GM18867 (cell line): ENCODE data around the gene DHFR.
A peak's percentile ranks its signal among the peaks of the same experiment; 100 is the strongest.

ENCODE experiments used
- ATAC-seq: cut with Tn5 transposase; IDR thresholded peaks from one replicate; pipeline ENCODE4 v1.9.1; 2021; ENCODE audit warnings: mild to moderate bottlenecking, moderate library complexity; ENCODE audit not compliant: unreplicated experiment

DHFR gene

DNA sequence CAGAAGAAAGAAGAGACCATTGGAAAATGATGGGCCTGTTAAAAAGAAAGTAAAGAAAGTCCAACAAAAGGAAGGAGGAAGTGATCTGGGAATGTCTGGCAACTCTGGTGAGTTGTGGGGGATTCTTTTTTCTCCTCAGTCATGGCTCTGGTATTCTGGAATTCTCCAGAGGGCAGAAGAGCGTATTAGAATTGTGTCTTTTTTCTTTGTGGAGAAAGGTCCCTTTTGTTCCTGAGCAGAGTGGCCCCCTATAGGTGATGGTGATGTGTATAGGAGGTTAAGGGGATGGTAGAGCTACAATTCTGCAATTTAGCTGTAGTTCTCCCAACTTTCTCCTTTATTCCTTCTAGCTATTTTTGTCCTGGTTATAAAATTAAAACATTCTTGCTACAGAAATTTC is 1.6 kb upstream of the DHFR start:
- no peak for ATAC-seq

DNA sequence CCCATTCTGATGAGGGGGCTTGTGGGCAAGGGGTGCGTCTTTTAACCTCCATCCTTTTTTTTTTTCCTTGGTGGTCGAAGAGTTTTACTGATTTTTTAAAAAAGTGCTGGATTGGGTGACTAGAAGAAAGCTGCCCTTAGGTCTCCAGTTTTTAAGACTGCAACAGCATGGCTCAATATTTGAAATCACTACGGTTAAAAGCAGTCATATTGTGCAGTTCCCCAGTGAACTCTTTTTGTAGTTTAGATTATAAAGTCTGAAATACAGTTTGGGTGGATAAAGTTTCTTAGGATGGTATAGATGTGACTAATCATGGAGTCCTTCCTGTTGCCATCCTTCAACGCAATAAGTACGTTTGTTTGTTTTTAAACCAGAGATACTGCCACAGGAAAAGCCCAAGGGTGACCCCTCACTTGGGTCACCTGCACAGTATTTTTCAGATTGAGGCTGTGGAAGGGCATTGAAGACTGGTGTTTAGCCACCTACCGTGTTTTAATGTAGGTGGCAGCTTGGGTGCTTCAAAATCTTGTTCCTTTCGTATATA is 520 bp upstream of the DHFR start:
- no peak for ATAC-seq

DNA sequence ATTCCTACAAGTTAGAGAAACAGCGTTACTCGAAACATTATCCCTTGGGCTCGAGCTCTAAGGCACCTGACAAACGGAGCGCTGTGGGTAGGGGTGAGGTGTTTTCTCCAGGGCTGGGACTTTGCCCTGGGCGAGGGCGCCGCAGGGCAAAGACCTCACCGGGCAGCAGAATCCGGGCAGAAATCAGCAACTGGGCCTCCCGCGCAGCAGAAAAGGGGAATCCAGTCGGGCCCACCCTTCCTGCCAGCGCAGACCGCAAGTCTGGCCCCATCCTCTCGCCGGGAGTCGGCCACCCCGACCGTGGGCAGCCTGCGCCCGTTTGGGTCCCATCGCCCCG is 761 bp downstream of the DHFR start:
- ATAC-seq, result no peak

DNA sequence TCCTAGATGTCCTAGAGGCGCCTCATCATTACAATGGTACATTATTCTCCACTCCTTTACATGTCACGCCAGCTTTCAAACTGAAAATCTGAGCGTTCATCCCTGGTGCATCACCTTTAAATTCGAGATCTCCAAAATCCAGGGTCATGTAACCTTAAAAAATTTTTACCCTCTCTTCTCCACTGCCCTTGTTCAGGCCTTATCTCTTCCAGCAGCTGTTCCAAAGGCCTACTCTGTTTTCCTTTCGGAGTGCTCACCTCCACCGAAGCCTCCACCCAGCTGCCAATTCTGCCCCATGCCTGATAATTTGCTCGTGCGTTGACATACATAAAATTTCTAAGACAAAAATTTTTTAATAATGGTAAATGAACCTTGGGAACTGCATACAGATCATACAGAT is 1.3 kb downstream of the DHFR start:
- ATAC-seq, result no peak

DNA sequence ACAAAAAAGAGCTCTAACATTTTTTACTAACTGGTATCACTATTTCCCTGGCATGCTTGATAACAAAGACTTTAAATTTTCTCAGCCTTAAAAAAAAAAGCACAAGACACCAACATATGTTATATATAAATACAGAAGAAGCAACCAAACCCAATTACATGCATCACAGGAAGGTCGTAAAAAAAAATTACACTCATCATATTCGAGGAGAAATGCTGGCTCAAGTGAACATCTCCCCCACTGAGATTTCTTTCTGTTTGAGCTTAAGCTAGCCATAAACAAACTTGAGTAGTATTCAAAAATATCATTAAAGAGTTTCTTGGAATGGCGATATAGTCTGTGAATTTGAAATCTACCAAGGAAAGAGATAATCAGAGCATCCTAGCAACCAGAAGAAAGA is 7.9 kb downstream of the DHFR start:
- no peak for ATAC-seq

DNA sequence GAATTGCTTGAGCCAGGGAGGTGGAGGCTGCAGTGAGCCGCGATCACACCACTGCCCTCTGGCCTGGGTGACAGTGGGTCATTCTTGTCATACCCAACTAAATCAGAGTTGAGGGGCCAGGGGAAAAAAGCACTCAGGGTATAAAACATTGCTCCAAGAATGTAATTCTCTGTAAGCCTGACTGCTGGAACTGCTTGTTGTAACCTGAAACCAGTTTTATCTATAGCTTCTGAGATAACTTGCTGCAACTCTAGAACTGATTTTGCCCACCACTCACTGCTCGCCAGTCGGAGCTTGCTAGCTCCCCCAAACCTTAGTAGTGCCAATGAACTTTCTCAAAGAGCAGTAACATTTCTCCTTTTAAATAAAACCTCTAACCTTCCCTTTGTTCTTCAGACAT is 9.9 kb downstream of the DHFR start:
- ATAC-seq, result no peak

DNA sequence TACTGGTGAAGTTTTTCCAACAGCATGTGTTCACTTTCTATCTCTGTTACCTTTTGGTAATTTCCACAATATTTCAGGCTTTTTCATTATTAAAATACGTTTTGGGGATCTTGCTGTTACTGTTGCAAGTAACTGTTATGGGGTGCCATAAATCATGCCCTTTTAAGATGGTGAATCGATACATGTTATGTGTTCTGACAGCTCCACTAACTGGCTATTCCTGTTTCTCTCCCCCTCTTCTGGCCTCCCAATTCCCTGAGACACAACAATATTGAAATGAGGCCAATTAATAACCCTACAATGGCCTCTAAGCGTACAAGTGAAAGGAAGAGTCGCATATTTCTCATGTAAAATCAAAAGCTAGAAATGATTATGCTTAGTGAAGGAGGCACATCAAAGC is 13.4 kb downstream of the DHFR start:
- ATAC-seq, result no peak

DNA sequence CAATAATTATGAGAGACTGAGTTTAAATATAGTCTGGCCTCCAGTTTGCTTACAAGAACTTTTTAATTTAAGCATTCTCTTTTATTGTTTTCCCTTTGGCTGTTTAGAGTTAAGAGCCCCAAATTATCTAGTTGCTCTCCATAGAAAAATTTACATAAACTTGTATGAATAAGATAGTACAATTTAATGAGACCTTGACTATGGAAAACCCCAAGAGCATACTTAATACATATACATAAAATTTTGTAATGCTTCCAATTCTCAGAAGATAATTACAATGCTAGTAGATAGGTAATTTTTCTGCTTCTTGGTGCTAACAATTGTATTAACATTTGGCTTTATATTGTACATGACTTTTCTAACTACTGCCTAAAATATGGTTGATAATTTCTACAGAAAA is 20.6 kb downstream of the DHFR start:
- ATAC-seq, result no peak

DNA sequence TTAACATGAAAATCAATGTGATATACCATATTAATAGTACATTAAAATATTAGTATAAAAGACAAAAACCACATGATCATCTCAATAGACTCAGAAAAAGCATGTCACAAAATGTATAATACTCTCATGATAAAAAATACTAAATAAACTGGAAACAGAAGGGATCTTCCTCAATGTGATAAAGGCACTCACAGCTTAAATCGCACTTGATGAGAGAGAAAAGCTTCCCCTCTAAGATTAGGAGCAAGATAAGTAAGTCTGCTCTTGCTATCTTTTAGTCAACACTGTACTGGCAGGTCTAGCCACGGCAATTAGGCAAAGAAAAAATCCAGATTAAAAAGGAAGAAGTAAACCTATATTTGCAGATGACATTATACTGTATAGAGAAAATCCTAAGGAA is 22.1 kb downstream of the DHFR start:
- no peak for ATAC-seq

DNA sequence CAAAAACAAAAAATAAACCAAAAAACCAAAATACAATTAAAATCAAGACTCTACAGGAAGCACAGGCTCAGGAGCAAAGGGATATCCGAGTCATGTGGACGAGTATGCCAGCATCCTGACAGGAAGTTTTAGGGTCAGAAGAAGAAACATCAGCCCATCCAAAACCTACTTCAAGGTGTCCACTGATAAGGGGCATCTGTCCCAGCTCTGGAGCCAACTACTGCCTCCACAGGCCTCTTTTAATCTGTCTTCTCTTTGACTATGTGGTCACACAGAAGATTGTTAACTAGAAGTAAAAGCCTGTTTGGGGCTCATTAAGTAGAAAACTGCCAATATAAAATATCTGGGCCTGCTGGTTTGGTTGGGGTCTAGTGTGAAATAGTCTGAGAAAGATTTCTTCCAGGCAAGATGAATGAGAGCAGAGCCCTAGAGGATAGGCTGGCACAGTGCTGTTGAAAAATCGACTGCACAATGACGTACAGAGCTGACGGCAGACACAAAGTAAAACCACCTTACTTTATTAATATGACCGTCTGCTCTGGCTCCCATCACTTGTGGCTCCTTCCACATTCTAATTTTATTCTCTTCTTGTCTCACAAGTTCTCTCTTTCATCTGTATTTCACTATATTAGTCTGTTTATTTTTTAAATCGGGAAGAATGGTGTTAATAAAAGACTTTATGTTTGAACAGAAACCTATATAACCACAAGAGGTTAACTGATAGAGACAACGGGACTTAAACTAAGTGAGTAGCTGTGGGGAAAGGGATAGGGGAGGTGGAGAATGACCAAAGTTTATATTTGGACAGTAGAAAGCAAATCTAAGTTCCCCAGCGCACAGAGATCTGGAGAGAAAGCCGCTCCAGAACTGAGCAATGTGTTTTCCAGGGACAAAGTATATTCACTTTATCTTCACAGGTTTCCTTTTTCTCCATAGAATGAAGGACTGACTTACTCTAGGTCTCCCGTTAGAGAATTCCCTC is 23.2 kb downstream of the DHFR start:
- no peak for ATAC-seq

DNA sequence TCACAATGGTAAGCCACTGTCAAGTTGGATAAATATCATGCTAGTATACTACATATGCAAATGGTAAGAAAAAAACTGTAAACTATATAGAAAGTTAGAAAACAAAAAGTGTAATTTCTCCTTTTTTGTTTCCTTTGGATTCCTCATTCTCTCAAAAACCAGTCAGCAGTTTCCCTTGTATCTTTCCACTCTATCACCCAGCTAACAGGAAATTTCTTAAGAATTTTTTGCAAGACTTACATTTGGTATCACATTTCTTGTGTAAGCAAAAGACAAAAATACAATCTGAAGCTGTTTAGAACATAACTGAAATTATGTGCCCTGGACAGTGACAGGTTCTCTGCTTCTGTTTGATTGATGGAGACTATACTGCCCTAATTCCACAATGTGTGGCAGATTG is 25.5 kb downstream of the DHFR start:
- ATAC-seq, result no peak

DNA sequence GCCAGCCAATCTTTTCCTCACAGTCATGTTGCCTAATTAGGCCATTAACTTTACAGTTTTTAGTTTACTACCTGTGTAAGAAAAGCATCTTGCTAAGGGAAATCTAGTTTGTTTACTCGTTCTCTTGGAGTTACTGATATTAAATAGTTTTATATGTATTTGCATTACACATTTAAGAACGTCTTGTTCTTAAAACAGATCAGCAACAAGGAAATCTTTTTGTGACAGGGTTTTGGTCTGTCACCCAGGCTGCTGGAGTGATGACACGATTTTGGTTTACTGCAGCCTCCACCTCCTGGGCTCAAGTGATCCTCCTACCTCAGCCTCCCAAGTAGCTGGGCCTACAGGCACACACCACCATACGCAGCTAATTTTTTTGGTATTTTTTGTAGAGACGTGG is 29.6 kb downstream of the DHFR start:
- no peak for ATAC-seq

DNA sequence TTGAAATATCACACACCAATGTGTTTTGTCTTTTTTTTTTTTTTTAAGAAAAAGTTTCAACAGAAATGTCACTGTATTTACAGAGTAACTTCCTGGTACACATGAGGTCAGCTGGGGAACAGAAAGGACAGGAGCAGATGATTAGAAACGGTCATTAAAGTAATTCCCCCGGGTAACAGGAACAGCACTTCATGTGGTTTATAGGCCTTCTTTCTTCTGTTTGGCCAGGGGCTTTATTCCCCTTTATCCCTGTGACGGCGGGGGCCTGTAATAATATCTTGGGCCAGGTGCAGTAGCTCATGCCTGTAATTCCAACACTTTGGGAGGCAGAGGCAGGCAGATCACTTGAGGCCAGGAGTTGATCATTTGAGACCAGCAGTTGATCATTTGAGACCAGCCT is 30.8 kb downstream of the DHFR start:
- no peak for ATAC-seq

DNA sequence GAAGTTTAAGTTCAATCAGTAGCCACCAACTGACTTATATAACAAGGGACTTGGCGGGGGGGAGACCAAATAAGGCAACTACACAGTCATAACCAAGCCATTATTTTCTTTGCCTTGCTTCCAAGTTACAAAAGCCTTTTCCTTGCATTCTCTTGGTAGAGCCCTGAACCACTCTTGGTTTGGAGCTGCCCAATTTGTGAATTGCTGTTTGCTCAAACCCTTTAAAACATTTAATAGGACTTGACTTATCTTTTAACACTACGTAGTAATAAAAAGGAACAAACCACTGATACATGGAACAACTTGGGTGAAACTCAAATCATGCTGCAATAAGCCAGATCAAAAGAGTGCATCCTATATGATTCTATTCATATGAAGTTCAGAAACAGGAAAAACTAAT is 32.0 kb downstream of the DHFR start:
- no peak for ATAC-seq

DNA sequence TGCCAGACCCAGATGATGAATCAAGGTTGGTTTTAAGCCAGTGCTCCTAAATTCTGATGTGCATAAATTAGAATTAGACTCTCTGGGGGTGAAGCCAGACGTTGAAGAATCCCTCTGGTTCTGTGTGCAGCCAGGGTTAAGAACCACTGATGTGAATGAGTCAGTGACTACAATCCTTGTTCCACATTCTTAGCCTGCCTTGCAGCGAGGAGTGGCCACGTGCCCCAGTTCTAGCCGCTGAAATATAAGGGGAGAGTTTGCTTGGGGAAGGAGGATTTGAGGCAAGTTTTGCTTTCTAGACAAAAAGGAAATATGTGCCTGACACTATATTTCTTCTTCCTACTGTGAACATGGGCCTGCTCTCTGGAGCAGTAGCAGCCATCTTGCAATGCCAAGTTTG is 34.6 kb downstream of the DHFR start:
- no peak for ATAC-seq

DNA sequence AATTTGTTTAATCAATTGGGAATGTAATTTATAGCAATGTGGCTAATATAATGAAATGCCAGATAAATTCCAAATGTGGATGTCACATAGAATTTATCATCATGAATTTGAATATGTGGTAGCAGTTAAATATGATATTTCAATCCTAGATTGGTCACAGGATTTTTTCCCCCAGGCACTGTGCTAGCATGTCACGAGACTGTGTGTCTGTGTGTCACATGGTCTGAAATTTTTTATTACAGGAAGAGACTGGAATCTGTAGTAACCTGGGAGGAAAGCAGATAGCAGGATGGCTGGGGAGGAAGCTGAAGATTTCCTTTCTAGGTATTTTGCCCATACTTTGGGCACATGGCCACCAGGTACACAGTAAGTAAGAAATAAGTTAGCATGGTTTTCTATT is 35.7 kb downstream of the DHFR start:
- no peak for ATAC-seq

DNA sequence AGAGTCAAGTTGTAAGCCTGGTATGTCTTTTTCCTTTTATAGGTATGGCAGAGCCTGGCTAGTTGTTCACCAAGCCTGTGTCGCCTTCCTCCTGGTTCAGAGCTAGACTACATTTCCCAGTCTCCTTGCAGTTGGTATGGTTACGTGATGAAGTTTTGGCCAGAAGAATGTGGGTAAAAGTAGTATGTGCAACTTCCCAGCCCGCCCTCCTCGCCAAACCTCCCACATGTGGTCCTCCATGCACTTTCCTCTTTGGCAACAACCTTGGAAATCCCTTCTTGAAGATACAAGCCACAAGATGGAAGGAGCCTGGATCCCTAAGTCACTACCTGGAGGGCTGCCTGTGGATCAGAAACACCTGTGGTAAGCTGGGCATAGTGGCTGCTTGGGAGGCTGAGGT is 36.3 kb downstream of the DHFR start:
- no peak for ATAC-seq

DNA sequence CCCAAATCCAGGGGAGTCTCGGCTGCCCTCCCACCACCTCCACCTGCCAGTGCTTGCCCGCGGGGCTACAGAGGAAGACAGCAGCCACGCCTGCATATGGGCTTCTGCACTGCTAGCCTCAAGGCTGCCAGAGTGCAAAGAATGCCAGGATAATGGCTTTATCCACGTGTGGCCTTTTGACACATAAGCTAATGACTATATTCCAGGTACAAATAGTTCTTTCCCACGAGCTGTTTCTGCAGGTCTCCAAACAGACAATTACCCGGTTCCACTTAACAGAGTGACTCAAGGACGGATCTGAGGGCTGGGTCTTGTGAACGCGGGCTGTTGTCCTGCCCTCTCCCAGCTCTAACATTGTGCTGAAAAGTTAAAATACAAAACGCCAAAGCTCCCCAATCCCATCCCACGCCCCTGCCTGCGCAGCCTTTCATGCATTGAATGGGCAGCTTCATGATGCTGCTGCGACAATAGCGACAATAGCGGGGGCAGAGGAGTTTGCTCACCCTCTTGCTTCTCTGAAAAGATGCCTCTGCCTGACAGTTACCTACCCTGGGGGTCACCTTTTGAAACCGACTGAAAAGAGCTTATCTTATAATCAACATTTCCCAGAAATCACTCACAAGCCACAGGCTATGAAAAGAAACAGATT is 39.4 kb downstream of the DHFR start:
- ATAC-seq, result no peak

DNA sequence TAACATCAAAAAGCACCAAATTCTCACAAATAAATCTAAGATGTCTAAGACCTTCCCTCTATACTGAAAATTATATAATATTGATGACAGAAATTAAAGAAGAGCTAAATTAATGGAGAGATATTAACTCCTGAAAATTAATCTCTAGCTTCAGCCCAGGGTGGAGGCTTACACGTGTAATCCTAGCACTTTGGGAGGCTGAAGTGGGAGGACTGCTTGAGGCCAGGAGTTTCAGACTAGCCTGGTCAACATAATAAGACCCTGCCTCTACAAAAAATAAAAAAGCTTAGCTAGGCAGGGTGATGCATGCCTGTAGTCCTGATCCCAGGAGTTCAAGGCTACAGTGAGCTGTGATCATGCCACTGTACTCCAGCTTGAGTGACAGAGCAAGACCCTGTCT is 45.1 kb downstream of the DHFR start:
- ATAC-seq, result no peak

DNA sequence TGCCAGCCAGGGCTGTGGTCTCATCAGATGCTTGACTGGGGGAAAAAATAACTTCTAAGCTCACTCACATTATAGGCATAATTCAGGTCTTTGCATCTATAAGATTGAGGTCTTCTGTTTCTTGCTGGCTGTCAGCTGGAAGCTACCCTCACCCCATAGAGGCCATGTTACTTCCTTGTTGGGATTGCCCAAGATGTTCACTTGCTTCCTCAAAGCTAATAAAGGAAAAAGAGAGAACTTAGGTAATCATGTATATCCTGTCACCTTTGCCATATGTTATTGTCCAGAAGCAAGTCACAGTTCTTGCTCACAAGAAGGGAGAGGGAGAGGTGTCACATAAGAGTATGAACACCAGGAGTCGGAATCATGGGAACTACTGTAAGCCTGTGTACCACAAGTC is 46.1 kb downstream of the DHFR start:
- no peak for ATAC-seq

DNA sequence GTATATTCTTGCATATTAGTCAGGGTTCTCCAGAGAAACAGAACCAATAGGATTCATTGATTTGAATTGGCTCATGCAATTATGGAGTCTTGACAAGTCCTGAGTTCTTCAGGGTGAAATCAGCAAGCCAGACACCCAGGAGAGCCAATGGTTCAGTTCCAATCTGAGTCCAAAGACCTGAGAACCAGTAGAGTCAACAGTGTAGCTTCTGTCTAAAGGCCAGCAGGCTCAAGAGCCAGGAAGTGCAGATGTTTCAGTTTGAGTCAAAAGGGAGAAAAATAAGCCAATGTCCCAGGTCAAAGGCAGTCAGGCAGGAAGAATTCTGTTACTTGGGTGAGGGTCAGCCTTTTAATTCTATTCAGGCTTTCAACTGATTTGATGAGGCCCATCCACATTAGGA is 47.0 kb downstream of the DHFR start:
- ATAC-seq, result peak; percentile 63

DNA sequence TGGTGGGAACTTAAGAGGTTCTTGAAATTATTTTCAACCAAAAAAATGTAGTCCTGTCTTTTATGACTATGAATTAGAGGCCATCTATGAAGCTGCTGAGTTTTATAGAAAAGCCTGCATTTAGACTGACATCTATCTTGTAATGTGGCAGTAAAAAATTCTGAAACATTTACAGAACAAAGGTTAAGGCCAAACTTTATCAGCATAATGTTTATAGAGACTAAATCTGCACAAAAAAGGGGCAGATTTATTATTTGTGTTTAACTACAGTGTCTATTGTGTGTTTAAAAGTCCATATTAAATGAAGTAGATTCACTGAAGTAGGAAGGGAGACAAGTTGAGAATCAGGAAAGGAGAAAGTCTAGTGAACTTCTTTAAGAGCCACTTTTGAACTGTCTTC is 47.4 kb downstream of the DHFR start:
- no peak for ATAC-seq
